HG03558 (cell line): ENCODE data around the gene LRRC3.

Experiments
- ATAC-seq: cut with Tn5 transposase; IDR thresholded peaks from one replicate; pipeline ENCODE4 v1.9.1; 2021; ENCODE audit warnings: moderate number of reproducible peaks; ENCODE audit not compliant: unreplicated experiment; ENCODE audit errors: extremely low read depth

LRRC3 gene

GRCh38 chr21:44423941-44424607 is 31.2 kb upstream of the LRRC3 start:
- no peak for ATAC-seq

DNA sequence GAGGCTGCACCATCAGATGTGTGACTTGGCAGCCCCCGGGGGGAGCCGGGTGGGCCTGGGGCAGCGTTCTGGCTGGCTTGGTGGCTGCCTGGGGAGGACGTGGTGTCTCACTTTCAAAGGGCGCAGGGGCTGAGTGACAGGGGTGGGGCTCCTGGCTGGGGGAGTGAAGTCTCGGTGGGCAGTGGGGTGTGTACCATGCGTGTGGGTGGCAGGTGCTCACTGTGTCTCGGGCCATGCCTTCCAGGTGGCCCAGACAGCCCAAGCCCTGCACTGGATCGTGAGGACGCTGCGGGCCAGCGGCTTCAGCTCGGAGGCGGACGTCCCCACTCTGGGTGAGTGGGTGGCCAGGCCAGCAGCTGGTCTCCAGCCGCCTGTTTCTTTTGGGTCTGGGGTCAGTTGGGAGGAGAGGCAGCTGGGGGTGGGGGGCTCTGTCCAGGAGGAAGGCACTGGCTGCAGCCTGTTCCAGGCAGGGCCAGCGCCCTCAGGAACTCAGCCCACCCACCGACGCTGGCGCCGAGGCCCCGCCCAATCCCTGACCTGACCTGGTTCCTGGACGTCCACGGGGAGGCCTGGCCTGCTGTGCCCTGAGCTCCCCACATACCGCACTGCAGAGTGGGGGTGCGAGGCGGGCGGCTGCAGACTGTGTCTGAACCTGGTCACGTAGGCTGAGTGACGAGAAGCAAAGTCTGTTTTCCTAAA is 30.6 kb upstream of the LRRC3 start:
- ATAC-seq: no peak

DNA sequence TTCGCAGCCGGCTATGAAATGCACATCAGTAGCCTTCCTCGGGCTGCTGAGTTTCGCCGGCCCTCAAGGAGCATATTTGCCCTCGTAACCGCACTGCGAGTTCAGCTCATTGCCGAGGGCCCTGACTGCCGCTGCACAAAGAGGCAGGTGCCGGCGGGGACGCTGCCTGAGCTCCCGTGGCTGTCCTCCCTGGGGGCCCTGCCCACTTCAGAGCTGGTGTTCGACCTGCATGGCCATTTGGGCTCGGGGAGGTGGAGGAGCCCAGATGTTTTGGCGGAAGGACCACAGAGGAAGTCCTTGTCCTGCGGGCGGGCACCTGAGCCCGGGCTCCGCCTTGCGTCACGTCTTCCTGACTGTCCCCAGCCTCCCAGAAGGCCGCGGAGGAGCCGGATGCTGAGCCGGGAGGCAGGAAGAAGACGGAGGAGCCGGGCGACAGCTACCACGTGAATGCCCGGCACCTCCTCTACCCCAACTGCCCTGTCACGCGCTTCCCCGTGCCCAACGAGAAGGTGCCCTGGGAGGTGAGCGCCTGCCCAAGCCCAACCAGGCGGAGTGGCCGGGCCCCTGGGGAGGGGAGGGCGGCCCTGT is 29.9 kb upstream of the LRRC3 start:
- no peak for ATAC-seq

GRCh38 chr21:44425895-44426662 is 29.2 kb upstream of the LRRC3 start:
- no peak for ATAC-seq

- no peak for ATAC-seq
Measured at GRCh38 chr21:44426663-44427191, 28.6 kb upstream of the LRRC3 start.

GRCh38 chr21:44427241-44428120 is 27.8 kb upstream of the LRRC3 start:
- no peak for ATAC-seq

DNA sequence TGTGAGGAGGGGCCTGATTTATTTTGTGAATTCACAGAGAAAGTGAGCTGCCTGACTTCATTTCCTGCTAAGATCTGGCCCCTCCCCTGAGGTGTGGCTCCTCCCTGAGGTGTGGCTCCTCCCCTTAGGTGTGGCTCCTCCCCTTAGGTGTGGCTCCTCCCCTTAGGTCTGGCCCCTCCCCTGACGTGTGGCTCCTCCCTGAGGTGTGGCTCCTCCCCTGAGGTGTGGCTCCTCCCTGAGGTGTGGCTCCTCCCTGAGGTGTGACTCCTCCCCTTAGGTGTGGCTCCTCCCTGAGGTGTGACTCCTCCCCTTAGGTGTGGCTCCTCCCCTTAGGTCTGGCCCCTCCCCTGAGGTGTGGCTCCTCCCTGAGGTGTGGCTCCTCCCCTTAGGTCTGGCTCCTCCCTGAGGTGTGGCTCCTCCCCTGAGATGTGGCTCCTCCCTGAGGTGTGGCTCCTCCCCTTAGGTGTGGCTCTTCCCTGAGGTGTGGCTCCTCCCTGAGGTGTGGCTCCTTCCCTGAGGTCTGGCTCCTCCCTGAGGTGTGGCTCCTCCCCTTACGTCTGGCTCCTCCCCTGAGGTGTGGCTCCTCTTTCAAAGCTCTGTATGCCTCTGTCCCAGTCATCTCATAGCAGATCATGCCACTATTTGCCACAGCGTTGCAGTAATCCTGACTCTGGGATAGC is 26.9 kb upstream of the LRRC3 start:
- no peak for ATAC-seq

- no peak for ATAC-seq
Measured at GRCh38 chr21:44429894-44430293, 25.4 kb upstream of the LRRC3 start.

DNA sequence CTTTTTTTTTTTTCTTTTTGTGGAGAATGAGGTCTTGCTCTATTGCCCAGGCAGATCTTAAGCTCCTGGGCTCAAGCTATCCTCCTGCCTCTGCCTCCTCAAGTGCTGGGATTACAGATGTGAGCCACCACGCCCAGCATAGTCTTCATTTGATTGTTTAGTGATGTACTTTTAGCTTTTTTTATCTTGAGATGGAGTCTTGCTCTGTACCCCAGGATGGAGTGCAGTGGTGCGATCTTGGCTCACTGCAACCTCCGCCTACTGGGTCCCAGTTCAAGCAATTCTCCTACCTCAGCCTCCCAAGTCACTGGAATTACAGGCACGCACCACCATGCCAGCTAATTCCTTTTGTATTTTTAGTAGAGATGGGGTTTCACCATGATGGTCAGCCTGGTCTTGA is 24.0 kb upstream of the LRRC3 start:
- ATAC-seq: no peak

GRCh38 chr21:44432841-44433790 is 22.2 kb upstream of the LRRC3 start:
- no peak for ATAC-seq

GRCh38 chr21:44433791-44434567 is 21.3 kb upstream of the LRRC3 start:
- ATAC-seq: no peak

DNA sequence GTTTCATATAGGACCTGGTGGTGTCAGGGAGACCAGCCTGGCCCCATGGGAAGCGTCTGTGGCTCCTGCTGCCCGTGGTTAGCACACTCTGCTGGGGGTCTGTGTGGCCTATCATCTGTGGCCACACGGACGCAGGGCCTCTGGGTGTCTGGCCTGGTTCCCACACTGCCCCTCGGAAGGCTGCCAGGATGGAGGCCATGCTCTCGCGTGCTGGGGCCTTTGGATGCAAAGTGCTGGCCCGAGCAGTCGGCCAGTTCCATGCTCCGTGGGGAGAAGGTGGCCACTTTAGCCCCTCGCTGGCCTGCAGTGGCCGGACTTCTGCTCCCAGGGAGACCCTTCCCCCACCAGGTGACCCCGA is 20.8 kb upstream of the LRRC3 start:
- ATAC-seq: no peak

DNA sequence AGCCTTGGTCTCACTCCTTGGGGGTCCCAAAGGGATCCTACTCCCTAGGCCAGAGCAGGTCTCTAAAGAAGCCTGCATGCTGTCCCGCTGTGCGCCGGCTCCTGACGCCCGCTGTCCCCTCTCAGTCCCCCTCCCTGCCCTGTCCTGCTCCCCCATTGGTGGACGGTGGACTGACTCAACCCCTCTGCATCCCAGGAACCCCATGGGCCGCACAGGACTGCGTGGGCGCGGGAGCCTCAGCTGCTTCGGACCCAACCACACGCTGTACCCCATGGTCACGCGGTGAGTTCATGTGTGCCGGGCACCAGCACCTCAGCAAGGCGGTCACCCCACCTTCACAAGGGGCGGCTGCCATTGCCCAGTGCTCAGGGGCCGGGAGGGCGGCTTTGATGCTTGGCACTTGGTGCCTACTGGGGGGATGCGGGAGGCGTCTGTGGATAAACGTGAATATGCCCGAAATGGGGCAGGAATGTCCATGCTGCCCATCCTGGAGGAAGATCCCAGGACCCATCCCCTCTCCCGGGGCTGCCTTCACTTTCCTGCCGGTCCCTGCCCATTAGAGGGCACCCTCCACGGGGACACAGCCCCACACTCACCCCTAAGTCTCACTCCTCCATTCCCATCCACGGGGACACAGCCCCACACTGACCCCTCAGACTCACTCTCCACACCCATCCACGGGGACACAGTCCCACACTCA is 20.2 kb upstream of the LRRC3 start:
- ATAC-seq: no peak

- no peak for ATAC-seq
Measured at GRCh38 chr21:44436111-44436611, 19.1 kb upstream of the LRRC3 start.

GRCh38 chr21:44436958-44437357 is 18.4 kb upstream of the LRRC3 start:
- ATAC-seq: no peak

DNA sequence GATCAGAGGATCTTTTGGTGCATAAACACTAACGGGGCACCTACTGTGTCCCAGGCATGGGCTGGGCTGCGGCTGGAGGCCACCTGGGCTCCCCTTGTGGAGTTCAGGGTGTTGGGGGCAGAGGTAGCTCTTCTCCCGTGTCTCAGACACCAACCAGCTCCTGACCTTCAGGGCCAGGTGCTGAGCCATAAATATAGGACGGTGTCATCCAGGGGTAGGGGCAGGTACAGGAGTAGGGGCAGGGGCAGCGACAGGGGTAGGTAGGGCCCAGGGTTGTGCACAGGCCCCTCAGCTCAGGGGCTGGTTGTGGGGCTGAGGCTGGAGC is 18.0 kb upstream of the LRRC3 start:
- ATAC-seq: no peak
